Kidney (tissue), 14 donors: Measurements from ENCODE around the gene UBAC1. TPM values are rescaled to one million over a fixed set of nuclear protein-coding genes. Genes with fewer than 3 reads are reported as not detected.

Experiments used
- DNase-seq, 5 donors: peaks; one replicate each; pipeline ENCODE4 v3.0.0-alpha.2; 2013 to 2020
- FAIRE-seq: peaks from 2 replicates; lab custom pipeline; 2012; peaks lifted over from hg19 to GRCh38; lab: Jason Lieb, UNC
- H3K27ac ChIP-seq, 2 donors: one replicate each; pipeline ENCODE4 v1.7.0; 2013; ENCODE audit warnings: low read depth in 2 of 2, low read length in 2 of 2, inconsistent platforms in 1 of 2
- H3K27me3 ChIP-seq: one replicate; pipeline ENCODE4 v1.7.1; 2013; ENCODE audit warnings: low read length, inconsistent platforms; ENCODE audit not compliant: control insufficient read depth, insufficient read depth
- H3K36me3 ChIP-seq, 3 donors: one replicate each; pipeline versions ENCODE4 v1.7.0 to v1.7.1; 2013; ENCODE audit warnings: low read length in 3 of 3, control low read depth in 1 of 3, inconsistent platforms in 1 of 3; ENCODE audit not compliant: insufficient read depth in 3 of 3, control insufficient read depth in 2 of 3
- H3K4me1 ChIP-seq, 3 donors: one replicate each; pipeline versions ENCODE4 v1.7.0 to v1.7.1; 2013; ENCODE audit warnings: low read length in 3 of 3, inconsistent platforms in 1 of 3, low read depth in 1 of 3; ENCODE audit not compliant: control insufficient read depth in 2 of 3, insufficient read depth in 2 of 3
- H3K4me3 ChIP-seq, 3 donors: one replicate each; pipeline versions ENCODE4 v1.7.0 to v1.8.1; 2013; ENCODE audit warnings: low read length in 3 of 3, control low read depth in 1 of 3, inconsistent platforms in 1 of 3
- H3K9ac ChIP-seq, 3 donors: one replicate each; pipeline versions ENCODE4 v1.7.0 to v1.7.1; 2013; ENCODE audit warnings: low read length in 3 of 3, control low read depth in 1 of 3, inconsistent platforms in 1 of 3
- H3K9me3 ChIP-seq, 3 donors: one replicate each; pipeline versions ENCODE4 v1.7.0 to v1.7.1; 2013; ENCODE audit warnings: low read length in 3 of 3, control low read depth in 1 of 3, inconsistent platforms in 1 of 3; ENCODE audit not compliant: control insufficient read depth in 2 of 3, insufficient read depth in 1 of 3
- intact Hi-C: fragments of 100-400 bp; cut with DNase I; formaldehyde crosslinking; loops from one replicate; pipeline ENCODE4 v1.11.1; 2022
- polyA plus RNA-seq: library from polyadenylated mRNA; stranded (reverse); fragments of 350-450 nt; fragmentation: Illumina TruSeq; extraction: RNeasy Lipid Tissue Mini Kit (QIAGEN cat#74804); gene quantifications from one replicate; pipeline ENCODE4 v1.2.3, GENCODE V29; 2014; ENCODE audit warnings: low read depth, low replicate concordance; ENCODE audit not compliant: insufficient read depth
- total RNA-seq: library from RNA; stranded (reverse); fragmentation: NEBNext Ultra II Directional; extraction: Animal tissue kit (Norgen Biotek cat#: 25700); gene quantifications from one replicate; pipeline ENCODE4 v1.2.1, GENCODE V29; 2021
- TF ChIP-seq, protein P1 (sequence below): IDR thresholded peaks from 3 replicates; pipeline ENCODE4 v1.5.1; 2012; ENCODE audit warnings: mild to moderate bottlenecking, moderate library complexity, borderline replicate concordance; ENCODE audit not compliant: insufficient read depth; ENCODE audit errors: extremely low read depth
- donor health status: control.
- donor health status: control.
- donor health status: control.
- donor health status: control.
- donor health status: control.
- donor health status: DM: yes; HTN: yes; CAD: no.
- donor health status: Normal renal cell carcinoma (clear cell type).

UBAC1 gene
- total and polyA plus RNA-seq, 2 donors from 2014 or later: 40.2 to 52.6 TPM

- TF ChIP-seq, protein P1, sequence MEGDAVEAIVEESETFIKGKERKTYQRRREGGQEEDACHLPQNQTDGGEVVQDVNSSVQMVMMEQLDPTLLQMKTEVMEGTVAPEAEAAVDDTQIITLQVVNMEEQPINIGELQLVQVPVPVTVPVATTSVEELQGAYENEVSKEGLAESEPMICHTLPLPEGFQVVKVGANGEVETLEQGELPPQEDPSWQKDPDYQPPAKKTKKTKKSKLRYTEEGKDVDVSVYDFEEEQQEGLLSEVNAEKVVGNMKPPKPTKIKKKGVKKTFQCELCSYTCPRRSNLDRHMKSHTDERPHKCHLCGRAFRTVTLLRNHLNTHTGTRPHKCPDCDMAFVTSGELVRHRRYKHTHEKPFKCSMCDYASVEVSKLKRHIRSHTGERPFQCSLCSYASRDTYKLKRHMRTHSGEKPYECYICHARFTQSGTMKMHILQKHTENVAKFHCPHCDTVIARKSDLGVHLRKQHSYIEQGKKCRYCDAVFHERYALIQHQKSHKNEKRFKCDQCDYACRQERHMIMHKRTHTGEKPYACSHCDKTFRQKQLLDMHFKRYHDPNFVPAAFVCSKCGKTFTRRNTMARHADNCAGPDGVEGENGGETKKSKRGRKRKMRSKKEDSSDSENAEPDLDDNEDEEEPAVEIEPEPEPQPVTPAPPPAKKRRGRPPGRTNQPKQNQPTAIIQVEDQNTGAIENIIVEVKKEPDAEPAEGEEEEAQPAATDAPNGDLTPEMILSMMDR: no peak
- Histone ChIP-seq H3K36me3 (peaks cover 0 to 8% (median 2%) of the 10 kb centered on the region in 3 donors), H3K9ac (no peak overlapping the region), H3K4me3 (no peak overlapping the region), H3K4me1 (peaks cover 0 to 20% (median 13%) of the 10 kb centered on the region in 3 donors), H3K27me3 (no peaks in the 10 kb centered on the region), H3K9me3 (peaks cover 0 to 3% (median 0%) of the 10 kb centered on the region in 3 donors), H3K27ac (no peak overlapping the region)
- intact Hi-C loops: no loop called here
- DNase-seq: no peak
- no peak for FAIRE-seq
These were observed 51.8 kb downstream of the UBAC1 start for GRCh38 chr9:135909371-135909770.

- H3K9ac ChIP-seq: no peak overlapping the region
- TF ChIP-seq, protein P1: no peak
- FAIRE-seq (no peak), DNase-seq (peak in 1 of 5 donors; percentile 49)
- intact Hi-C loops: no loop called here
- peaks cover 0 to 20% (median 13%) of the 10 kb centered on the region in 3 donors for H3K4me1 ChIP-seq
- peaks cover 0 to 6% (median 2%) of the 10 kb centered on the region in 3 donors for H3K36me3 ChIP-seq
- peak overlapping the region in 2 of 3 donors; percentile 66 for H3K4me3 ChIP-seq
- H3K27me3 ChIP-seq: no peaks in the 10 kb centered on the region
- H3K9me3 ChIP-seq: peaks cover 0 to 3% (median 0%) of the 10 kb centered on the region in 3 donors
- H3K27ac ChIP-seq: no peak overlapping the region
These were observed 52.4 kb downstream of the UBAC1 start for GRCh38 chr9:135908754-135909204.

DNA sequence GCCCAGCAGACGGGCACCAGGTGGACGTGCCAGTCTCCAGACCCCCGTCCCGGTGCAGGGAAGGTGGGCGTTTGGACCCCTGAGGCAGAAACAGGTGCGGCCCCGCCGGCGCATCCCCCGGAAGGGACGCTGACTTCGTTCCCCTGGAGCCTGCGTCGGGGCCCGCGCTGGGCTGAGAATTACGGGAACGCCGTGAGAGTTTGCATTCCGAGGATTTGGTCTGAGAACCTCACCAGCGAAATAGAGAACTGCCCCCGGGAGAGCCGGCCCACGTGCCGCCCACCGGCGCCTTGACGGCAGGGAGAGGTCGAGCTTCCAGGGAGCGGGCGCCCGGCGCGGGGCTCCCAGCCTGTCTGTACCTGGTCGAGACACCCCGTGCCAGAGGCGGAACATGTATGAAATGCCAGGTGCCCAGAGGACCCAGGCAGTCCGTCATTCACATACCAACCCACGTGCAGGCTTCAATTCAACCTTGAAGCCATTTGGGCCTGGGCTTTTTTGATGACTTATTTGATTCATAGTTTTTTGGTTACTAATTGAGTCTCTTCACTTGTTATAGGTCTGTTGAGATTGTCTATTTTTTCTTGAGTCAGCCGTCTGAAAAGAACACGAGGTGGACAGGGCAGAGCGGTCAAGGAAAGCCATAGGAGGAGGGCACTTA lies 53.0 kb downstream of the UBAC1 start:
- peak overlapping the region in 2 of 3 donors; percentile 12 to 22 for H3K9ac ChIP-seq
- TF ChIP-seq, protein P1: no peak
- H3K27me3 ChIP-seq: no peaks in the 10 kb centered on the region
- peaks cover 0 to 20% (median 13%) of the 10 kb centered on the region in 3 donors for H3K4me1 ChIP-seq
- no peaks in the 10 kb centered on the region for H3K9me3 ChIP-seq
- H3K4me3 ChIP-seq: peak overlapping the region; percentile 44 to 66 (median 66)
- peak overlapping the region in 1 of 2 donors; percentile 76 for H3K27ac ChIP-seq
- DNase-seq: peak in 3 of 5 donors; percentile 26 to 80 (median 49)
- no peak for FAIRE-seq
- H3K36me3 ChIP-seq: peaks cover 0 to 2% (median 2%) of the 10 kb centered on the region in 3 donors
- intact Hi-C loops: no loop called here
